Lower lobe of right lung (tissue), 2 donors: ENCODE results near the gene CHMP4B. TPM values are rescaled to one million over a fixed set of nuclear protein-coding genes. Genes with fewer than 3 reads are reported as not detected.
A peak's percentile ranks its signal among the peaks of the same experiment; 100 is the strongest.

Experiments used
- ATAC-seq, 2 donors: fragments of 200-7000 bp; cut with Tn5 transposase; one replicate each; pipeline ENCODE4 v1.9.1; 2020 to 2022; ENCODE audit warnings: mild to moderate bottlenecking in 2 of 2, moderate library complexity in 2 of 2
- DNase-seq: peaks from one replicate; pipeline ENCODE4 v3.0.0-alpha.2; 2020
- H3K27ac ChIP-seq: fragments of 200-600 bp; one replicate; pipeline ENCODE4 v1.8.0; 2022
- H3K27me3 ChIP-seq: fragments of 200-600 bp; one replicate; pipeline ENCODE4 v1.8.0; 2022; ENCODE audit warnings: low read depth
- H3K36me3 ChIP-seq: fragments of 200-600 bp; one replicate; pipeline ENCODE4 v1.8.0; 2022; ENCODE audit warnings: mild to moderate bottlenecking
- H3K4me1 ChIP-seq: fragments of 200-600 bp; one replicate; pipeline ENCODE4 v1.8.0; 2022
- H3K4me3 ChIP-seq: fragments of 200-600 bp; one replicate; pipeline ENCODE4 v1.8.0; 2022; ENCODE audit warnings: mild to moderate bottlenecking
- H3K9me3 ChIP-seq: fragments of 200-600 bp; one replicate; pipeline ENCODE4 v1.8.0; 2022
- CTCF ChIP-seq: fragments of 200-600 bp; IDR thresholded peaks from one replicate; pipeline ENCODE4 v1.8.0; 2022; ENCODE audit warnings: antibody characterized with exemption, mild to moderate bottlenecking
- intact Hi-C: fragments of 100-400 bp; cut with DNase I; formaldehyde crosslinking; loops from one replicate; pipeline ENCODE4 v1.11.0; 2022
- total RNA-seq: library from RNA; stranded (reverse); fragmentation: NEBNext Ultra II Directional; extraction: Animal tissue kit (Norgen Biotek cat#: 25700); gene quantifications from one replicate; pipeline ENCODE4 v1.2.1, GENCODE V29; 2021
- donor health status: DM: no; HTN: yes; CAD: no; lungs with severe emphysema.

CHMP4B gene
- total RNA-seq, 1 donor from 2014 or later, result 91.2 TPM

DNA sequence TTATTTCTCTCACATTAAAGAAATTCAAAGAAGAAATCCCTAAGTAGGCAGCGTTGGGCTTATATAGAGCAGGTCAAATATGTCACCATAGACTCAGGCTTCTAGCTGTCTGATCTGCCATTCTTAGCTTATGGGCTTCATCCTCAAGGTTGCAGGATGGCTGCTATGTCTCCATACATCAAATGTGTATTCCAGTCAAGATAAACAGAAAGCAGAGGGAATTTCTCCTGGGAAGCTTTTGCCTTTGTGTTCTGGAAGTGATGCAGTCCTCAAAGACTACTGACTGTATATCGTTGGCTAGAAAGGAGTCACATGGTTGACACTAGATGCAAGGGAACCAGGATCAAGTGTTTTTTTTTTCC lies 43.4 kb upstream of the CHMP4B start:
- Histone ChIP-seq H3K4me3 (no peak overlapping the region), H3K27me3 (no peaks in the 10 kb centered on the region), H3K4me1 (no peaks in the 10 kb centered on the region), H3K9me3 (no peaks in the 10 kb centered on the region), H3K27ac (no peak overlapping the region), H3K36me3 (peaks cover 33% of the 10 kb centered on the region)
- intact Hi-C loops, result no loop called here
- no peak for TF ChIP-seq CTCF
- no peak for DNase-seq
- ATAC-seq, result no peak

GRCh38 chr20:33769043-33769442 lies 42.1 kb upstream of the CHMP4B start:
- DNase-seq (no peak), ATAC-seq (no peak)
- H3K27ac ChIP-seq, result no peak overlapping the region
- no peak for TF ChIP-seq CTCF
- no peaks in the 10 kb centered on the region for H3K4me1 ChIP-seq
- H3K27me3 ChIP-seq, result no peaks in the 10 kb centered on the region
- peaks cover 33% of the 10 kb centered on the region for H3K36me3 ChIP-seq
- intact Hi-C loops, result no loop called here
- H3K4me3 ChIP-seq, result no peak overlapping the region
- no peaks in the 10 kb centered on the region for H3K9me3 ChIP-seq

DNA sequence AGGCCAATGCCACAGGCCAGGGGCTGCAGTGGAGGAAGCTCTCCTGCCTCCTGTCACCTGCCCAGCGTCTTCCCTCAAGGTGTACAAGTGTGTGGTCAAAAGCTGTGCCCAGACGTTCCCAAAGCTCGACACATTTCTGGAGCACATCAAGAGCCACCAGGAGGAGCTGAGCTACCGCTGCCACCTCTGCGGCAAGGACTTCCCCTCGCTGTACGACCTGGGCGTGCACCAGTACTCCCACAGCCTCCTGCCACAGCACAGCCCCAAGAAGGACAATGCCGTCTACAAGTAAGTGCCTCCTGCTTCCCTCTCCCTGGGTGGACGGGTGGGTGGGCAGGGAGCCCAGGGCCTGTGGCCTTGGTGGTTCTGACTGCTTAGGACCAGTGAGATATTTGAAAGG lies 41.1 kb upstream of the CHMP4B start:
- H3K27ac ChIP-seq, result no peak overlapping the region
- no peaks in the 10 kb centered on the region for H3K9me3 ChIP-seq
- intact Hi-C loops, result no loop called here
- peaks cover 33% of the 10 kb centered on the region for H3K36me3 ChIP-seq
- no peak for DNase-seq
- no peaks in the 10 kb centered on the region for H3K4me1 ChIP-seq
- H3K27me3 ChIP-seq, result no peaks in the 10 kb centered on the region
- no peak overlapping the region for H3K4me3 ChIP-seq
- peak; percentile 74 to 85 for ATAC-seq
- no peak for TF ChIP-seq CTCF

DNA sequence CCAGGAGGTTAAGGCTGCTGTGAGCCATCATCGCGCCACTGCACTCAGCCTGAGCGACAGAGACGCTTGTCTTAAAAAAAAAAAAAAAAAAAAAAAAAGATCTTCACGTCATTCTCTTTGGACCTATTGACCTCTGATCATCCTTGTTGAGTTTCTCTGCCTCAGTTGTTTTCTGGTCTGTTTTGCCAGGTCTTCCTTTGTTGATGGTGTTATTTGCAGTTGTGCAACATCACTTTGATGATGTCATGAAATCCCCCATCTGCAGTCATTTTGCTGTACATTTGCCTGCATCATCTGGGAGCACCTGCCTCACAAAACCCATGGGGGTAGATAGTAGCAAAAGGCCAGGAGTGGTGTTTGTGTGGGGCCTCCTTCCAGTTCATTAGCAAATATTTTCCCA lies 39.2 kb upstream of the CHMP4B start:
- Histone ChIP-seq H3K9me3 (no peaks in the 10 kb centered on the region), H3K36me3 (peaks cover 30% of the 10 kb centered on the region), H3K4me1 (no peaks in the 10 kb centered on the region), H3K27me3 (no peaks in the 10 kb centered on the region), H3K4me3 (no peak overlapping the region), H3K27ac (no peak overlapping the region)
- DNase-seq (no peak), ATAC-seq (no peak)
- intact Hi-C loops, result no loop called here
- TF ChIP-seq CTCF, result no peak

GRCh38 chr20:33772439-33772838 lies 38.7 kb upstream of the CHMP4B start:
- Histone ChIP-seq H3K9me3 (no peaks in the 10 kb centered on the region), H3K27ac (no peak overlapping the region), H3K36me3 (peaks cover 25% of the 10 kb centered on the region), H3K4me1 (no peaks in the 10 kb centered on the region), H3K4me3 (no peak overlapping the region), H3K27me3 (no peaks in the 10 kb centered on the region)
- ATAC-seq (no peak), DNase-seq (no peak)
- intact Hi-C loops, result no loop called here
- no peak for TF ChIP-seq CTCF

DNA sequence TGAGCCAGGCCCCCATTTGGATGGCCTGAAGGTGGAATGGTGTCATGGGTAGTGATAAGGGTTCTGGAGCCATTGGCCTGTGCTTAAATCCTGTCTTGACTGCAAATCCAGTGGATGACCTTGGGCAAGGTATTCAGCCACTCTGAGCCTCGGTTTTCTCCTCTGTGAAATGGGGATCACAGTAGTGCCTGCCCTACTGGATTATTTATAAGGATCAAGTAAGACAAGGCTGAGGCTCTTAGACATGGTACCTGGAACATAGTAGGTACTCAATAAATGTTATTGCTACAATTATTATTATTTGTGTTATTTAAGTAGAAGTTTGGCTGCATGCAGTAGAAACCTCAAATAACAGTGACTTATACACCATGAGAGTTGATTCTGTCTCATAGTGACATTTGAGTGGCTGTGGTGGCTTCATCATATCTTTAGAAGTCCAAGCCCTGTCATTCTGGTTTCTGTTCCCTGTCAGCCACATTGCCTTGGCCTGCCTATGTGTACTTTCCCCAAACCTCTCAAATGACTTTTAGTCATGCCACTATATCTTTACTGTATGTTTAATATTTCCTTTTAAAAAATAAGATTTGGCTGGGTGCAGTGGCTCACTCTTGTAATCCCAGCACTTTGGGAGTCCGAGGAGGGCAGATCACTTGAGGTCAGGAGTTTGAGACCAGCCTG lies 37.6 kb upstream of the CHMP4B start:
- intact Hi-C loops, result no loop called here
- TF ChIP-seq CTCF, result no peak
- H3K27ac ChIP-seq, result no peak overlapping the region
- no peaks in the 10 kb centered on the region for H3K27me3 ChIP-seq
- H3K9me3 ChIP-seq, result no peaks in the 10 kb centered on the region
- DNase-seq (no peak), ATAC-seq (no peak)
- H3K36me3 ChIP-seq, result peaks cover 14% of the 10 kb centered on the region
- no peaks in the 10 kb centered on the region for H3K4me1 ChIP-seq
- H3K4me3 ChIP-seq, result no peak overlapping the region
